Osteocyte (in vitro differentiated cells): ENCODE results near the gene SBF2. TPM values are rescaled to one million over a fixed set of nuclear protein-coding genes. Genes with fewer than 3 reads are reported as not detected.
A peak's percentile ranks its signal among the peaks of the same experiment; 100 is the strongest.

ENCODE experiments used
- DNase-seq: peaks from one replicate; pipeline ENCODE4 v3.0.0; 2021; ENCODE audit warnings: mixed read lengths; ENCODE audit not compliant: unreplicated experiment; ENCODE audit errors: extremely low spot score
- H3K27ac Mint-ChIP-seq: one replicate; pipeline ENCODE4 v1.8.0; 2021; ENCODE audit warnings: mild to moderate bottlenecking, mixed read lengths; ENCODE audit not compliant: unreplicated experiment
- H3K27me3 Mint-ChIP-seq: one replicate; pipeline ENCODE4 v1.8.0; 2021; ENCODE audit warnings: mixed read lengths; ENCODE audit not compliant: unreplicated experiment
- H3K36me3 Mint-ChIP-seq: one replicate; pipeline ENCODE4 v1.8.0; 2021; ENCODE audit warnings: mixed read lengths; ENCODE audit not compliant: unreplicated experiment
- H3K4me1 Mint-ChIP-seq: one replicate; pipeline ENCODE4 v1.8.0; 2021; ENCODE audit warnings: mixed read lengths; ENCODE audit not compliant: unreplicated experiment
- H3K4me3 Mint-ChIP-seq: one replicate; pipeline ENCODE4 v1.8.0; 2021; ENCODE audit warnings: mild to moderate bottlenecking, moderate library complexity, mixed read lengths; ENCODE audit not compliant: unreplicated experiment
- H3K9me3 Mint-ChIP-seq: one replicate; pipeline ENCODE4 v1.8.0; 2021; ENCODE audit warnings: mixed read lengths; ENCODE audit not compliant: unreplicated experiment
- total RNA-seq: library from RNA; stranded (reverse); gene quantifications from 2 replicates; pipeline ENCODE4 v1.2.1, GENCODE V29; 2021
- TF ChIP-seq, protein P1 (sequence below): fragments of 200-600 bp; sonication (generic); IDR thresholded peaks from 2 replicates; pipeline ENCODE4 v1.5.0; 2021; ENCODE audit warnings: antibody characterized with exemption, mild to moderate bottlenecking, moderate library complexity

Gene SBF2
- total RNA-seq, 1 donor from 2014 or later: 65.2 TPM

DNA sequence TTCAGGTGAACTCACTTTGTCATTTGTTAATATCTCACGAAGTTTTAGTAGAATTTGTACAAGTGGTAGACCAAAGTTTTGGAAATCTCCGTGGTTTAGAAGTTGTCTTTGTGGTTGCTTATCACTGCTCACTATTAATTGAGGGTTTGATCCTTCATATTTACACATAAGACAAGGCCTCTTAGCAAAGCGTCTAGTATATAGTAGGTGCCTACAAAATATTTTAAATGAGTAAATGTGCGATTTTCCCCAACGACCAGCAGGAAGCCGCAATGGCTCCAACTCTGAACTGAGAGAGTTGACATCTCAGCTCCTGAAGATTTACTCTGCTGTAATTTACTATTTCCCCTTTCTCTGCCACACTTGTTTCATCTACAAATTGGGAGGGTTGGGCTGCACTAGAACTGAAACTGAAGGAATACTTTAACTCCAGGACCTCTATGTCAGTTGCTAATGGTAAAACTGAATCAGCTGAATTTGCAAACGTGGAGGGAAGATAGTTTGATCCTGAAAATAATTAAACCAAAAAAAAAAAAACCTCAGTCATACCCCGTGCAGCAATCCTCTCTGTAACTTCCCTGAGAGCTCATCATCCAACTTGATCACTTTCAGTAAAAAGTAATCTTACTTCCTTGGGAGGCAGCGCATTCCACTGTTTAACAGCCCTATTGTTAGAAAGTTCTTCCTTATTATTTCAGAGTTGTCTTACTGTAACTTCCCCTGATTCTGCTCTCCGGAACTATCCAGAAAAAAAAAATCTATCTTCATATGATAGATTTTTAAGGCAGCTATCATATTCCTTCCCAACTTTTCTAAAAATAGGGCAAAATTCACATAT, 1.3 kb upstream of the SBF2 start:
- TF ChIP-seq, protein P1, sequence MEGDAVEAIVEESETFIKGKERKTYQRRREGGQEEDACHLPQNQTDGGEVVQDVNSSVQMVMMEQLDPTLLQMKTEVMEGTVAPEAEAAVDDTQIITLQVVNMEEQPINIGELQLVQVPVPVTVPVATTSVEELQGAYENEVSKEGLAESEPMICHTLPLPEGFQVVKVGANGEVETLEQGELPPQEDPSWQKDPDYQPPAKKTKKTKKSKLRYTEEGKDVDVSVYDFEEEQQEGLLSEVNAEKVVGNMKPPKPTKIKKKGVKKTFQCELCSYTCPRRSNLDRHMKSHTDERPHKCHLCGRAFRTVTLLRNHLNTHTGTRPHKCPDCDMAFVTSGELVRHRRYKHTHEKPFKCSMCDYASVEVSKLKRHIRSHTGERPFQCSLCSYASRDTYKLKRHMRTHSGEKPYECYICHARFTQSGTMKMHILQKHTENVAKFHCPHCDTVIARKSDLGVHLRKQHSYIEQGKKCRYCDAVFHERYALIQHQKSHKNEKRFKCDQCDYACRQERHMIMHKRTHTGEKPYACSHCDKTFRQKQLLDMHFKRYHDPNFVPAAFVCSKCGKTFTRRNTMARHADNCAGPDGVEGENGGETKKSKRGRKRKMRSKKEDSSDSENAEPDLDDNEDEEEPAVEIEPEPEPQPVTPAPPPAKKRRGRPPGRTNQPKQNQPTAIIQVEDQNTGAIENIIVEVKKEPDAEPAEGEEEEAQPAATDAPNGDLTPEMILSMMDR: no peak
- no peaks in the 10 kb centered on the region for H3K9me3 Mint-ChIP-seq
- peak overlapping the region; percentile 82 for H3K27ac Mint-ChIP-seq
- no peak for DNase-seq
- peaks cover 39% of the 10 kb centered on the region for H3K4me1 Mint-ChIP-seq
- H3K27me3 Mint-ChIP-seq: no peaks in the 10 kb centered on the region
- H3K36me3 Mint-ChIP-seq: peaks cover 11% of the 10 kb centered on the region
- H3K4me3 Mint-ChIP-seq: peak overlapping the region; percentile 89

GRCh38 chr11:10294290-10294953, 403 bp upstream of the SBF2 start:
- Mint-ChIP-seq H3K9me3 (no peaks in the 10 kb centered on the region), H3K27ac (peak overlapping the region; percentile 94), H3K4me3 (peak overlapping the region; percentile 89), H3K4me1 (peaks cover 44% of the 10 kb centered on the region), H3K36me3 (peaks cover 6% of the 10 kb centered on the region), H3K27me3 (no peaks in the 10 kb centered on the region)
- peak; percentile 87 for DNase-seq
- TF ChIP-seq, protein P1: no peak

DNA sequence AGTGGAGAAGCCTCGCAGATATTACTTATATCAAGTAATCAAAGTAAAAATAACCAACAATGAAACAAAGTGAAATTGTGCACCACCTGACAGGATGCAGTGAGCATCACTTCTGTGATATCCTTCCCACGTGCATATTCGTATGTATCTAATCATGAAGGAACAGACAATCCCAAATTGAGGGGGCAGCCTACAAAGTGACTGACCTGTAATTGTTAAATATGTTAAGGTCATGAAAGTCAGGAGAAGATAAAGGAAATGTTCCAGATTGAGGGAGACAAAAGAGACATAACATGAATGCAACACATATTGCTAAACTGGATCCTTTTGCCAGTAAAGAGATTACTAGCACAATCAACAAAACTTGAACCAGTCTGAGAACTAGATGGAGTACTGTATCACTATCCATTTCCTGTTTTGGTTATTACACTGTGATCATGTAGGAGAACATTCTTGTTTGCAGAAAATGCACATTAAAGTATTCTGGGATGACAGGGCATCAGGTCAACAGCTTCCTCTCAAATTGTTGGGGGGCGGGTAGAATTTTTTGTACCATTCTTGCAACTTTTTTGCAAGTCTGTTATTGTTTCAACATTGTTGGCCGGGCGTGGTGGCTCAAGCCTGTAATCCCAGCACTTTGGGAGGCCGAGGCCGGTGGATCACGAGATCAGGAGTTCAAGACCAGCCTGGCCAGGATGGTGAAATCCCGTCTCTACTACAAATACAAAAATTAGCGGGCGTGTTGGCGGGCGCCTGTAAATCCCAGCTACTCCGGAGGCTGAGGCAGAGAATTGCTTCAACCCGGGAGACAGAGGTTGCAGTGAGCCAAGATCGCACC, 2.0 kb downstream of the SBF2 start:
- H3K4me3 Mint-ChIP-seq: peak overlapping the region; percentile 46
- H3K9me3 Mint-ChIP-seq: no peaks in the 10 kb centered on the region
- H3K27me3 Mint-ChIP-seq: no peaks in the 10 kb centered on the region
- peak overlapping the region; percentile 32 for H3K27ac Mint-ChIP-seq
- peaks cover 41% of the 10 kb centered on the region for H3K4me1 Mint-ChIP-seq
- H3K36me3 Mint-ChIP-seq: peaks cover 5% of the 10 kb centered on the region
- no peak for DNase-seq
- TF ChIP-seq, protein P1: no peak

DNA sequence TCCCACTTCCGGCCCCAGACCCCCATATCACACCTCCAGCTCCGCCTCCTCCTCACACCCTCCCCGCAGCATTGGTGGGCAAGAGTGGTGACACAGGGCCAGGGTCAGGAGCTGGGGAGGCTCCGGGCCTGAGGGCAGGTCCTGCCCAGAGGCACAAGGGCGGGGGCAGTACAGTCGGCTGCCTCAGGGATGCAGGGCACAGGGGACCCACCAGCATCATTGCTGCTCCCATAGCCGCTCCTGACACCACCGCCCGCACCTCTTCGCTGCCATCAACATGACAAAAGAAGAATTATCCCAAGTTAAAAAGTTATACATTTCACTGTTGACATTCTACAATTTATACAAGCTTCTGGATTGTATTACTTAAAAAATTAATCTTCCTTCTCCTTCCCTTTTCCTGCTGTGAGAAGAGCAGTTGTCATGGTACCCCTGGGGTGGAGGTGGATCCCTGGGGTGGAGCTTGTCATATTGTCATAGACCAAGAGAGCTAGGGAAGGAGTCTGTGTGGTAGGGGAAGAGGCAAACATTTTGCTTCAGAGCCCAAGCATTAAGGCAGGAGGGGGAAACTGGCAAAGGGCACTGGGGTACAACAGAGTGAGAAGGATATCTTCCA, 4.1 kb downstream of the SBF2 start:
- no peak for DNase-seq
- Mint-ChIP-seq H3K9me3 (no peaks in the 10 kb centered on the region), H3K27me3 (no peaks in the 10 kb centered on the region), H3K4me3 (no peak overlapping the region), H3K4me1 (peaks cover 36% of the 10 kb centered on the region), H3K36me3 (peaks cover 4% of the 10 kb centered on the region), H3K27ac (peak overlapping the region; percentile 9)
- TF ChIP-seq, protein P1: no peak
